ENCODE results near the gene NUDT9. TPM values are rescaled to one million over a fixed set of nuclear protein-coding genes. Genes with fewer than 3 reads are reported as not detected.
A peak's percentile ranks its signal among the peaks of the same experiment; 100 is the strongest.

Gene NUDT9
- total RNA-seq, 1 experiment from 2014 or later: 11.3 TPM

GRCh38 chr4:87462102-87462501, 39.7 kb downstream of the NUDT9 start:
- CTCF ChIA-PET: no interaction called here
- Histone ChIP-seq H3K27ac (ENCODE audit: low read depth, low read length, poor library complexity, severe bottlenecking) (no peak overlapping the region), H3K4me1 (ENCODE audit: insufficient read depth, low read length, poor library complexity, severe bottlenecking) (no peaks in the 10 kb centered on the region), H3K27me3 (replicated peaks; ENCODE audit: insufficient read depth, low read depth, low read length, poor library complexity) (no peaks in the 10 kb centered on the region), H3K36me3 (ENCODE audit: insufficient read depth, low read length, poor library complexity, severe bottlenecking) (no peaks in the 10 kb centered on the region), H3K4me3 (ENCODE audit: low read depth, low read length, poor library complexity, severe bottlenecking) (no peak overlapping the region), H3K9me3 (ENCODE audit: low read depth, low read length, poor library complexity, severe bottlenecking) (no peaks in the 10 kb centered on the region)
- no peak for TF ChIP-seq CTCF (conservative IDR thresholded peaks at IDR 0.05; ENCODE audit: low read depth, low read length)
- TF ChIP-seq EZH2 (IDR thresholded peaks at IDR 0.05; ENCODE audit: borderline replicate concordance, low read depth, low read length, poor library complexity, severe bottlenecking): no peak
- POLR2A ChIA-PET (ENCODE audit: low non-redundant PET): no interaction called here
- no peak for DNase-seq (ENCODE audit: low spot score)
- intact Hi-C loops (cut with micrococcal nuclease; ENCODE audit: unreplicated experiment): loop anchor here (10.0 kb wide), 1 partner anchor 307 kb away; no protein-coding TSS in a partner anchor
- BruUV-seq (replicated peaks): no TSS peak

- no peak for TF ChIP-seq EZH2 (IDR thresholded peaks at IDR 0.05; ENCODE audit: borderline replicate concordance, low read depth, low read length, poor library complexity, severe bottlenecking)
- TF ChIP-seq CTCF (conservative IDR thresholded peaks at IDR 0.05; ENCODE audit: low read depth, low read length): peak; percentile 56
- ChIA-PET POLR2A (ENCODE audit: low non-redundant PET) (no interaction called here), CTCF (no interaction called here)
- no TSS peak for BruUV-seq (replicated peaks)
- intact Hi-C loops (cut with micrococcal nuclease; ENCODE audit: unreplicated experiment): loop anchor here (2.0 to 10.0 kb wide), 4 partner anchors 89 to 311 kb away; no protein-coding TSS in a partner anchor
- Histone ChIP-seq H3K4me1 (ENCODE audit: insufficient read depth, low read length, poor library complexity, severe bottlenecking) (no peaks in the 10 kb centered on the region), H3K9me3 (ENCODE audit: low read depth, low read length, poor library complexity, severe bottlenecking) (no peaks in the 10 kb centered on the region), H3K27me3 (replicated peaks; ENCODE audit: insufficient read depth, low read depth, low read length, poor library complexity) (no peaks in the 10 kb centered on the region), H3K4me3 (ENCODE audit: low read depth, low read length, poor library complexity, severe bottlenecking) (no peak overlapping the region), H3K36me3 (ENCODE audit: insufficient read depth, low read length, poor library complexity, severe bottlenecking) (no peaks in the 10 kb centered on the region), H3K27ac (ENCODE audit: low read depth, low read length, poor library complexity, severe bottlenecking) (no peak overlapping the region)
- DNase-seq (ENCODE audit: low spot score): peak; percentile 29
Observed at GRCh38 chr4:87465739-87466366, 43.5 kb downstream of the NUDT9 start.

- Histone ChIP-seq H3K27ac (ENCODE audit: low read depth, low read length, poor library complexity, severe bottlenecking) (no peak overlapping the region), H3K27me3 (replicated peaks; ENCODE audit: insufficient read depth, low read depth, low read length, poor library complexity) (no peaks in the 10 kb centered on the region), H3K9me3 (ENCODE audit: low read depth, low read length, poor library complexity, severe bottlenecking) (no peaks in the 10 kb centered on the region), H3K4me3 (ENCODE audit: low read depth, low read length, poor library complexity, severe bottlenecking) (no peak overlapping the region), H3K36me3 (ENCODE audit: insufficient read depth, low read length, poor library complexity, severe bottlenecking) (no peaks in the 10 kb centered on the region), H3K4me1 (ENCODE audit: insufficient read depth, low read length, poor library complexity, severe bottlenecking) (no peaks in the 10 kb centered on the region)
- POLR2A ChIA-PET (ENCODE audit: low non-redundant PET): no interaction called here
- no peak for DNase-seq (ENCODE audit: low spot score)
- CTCF ChIA-PET: no interaction called here
- TF ChIP-seq CTCF (conservative IDR thresholded peaks at IDR 0.05; ENCODE audit: low read depth, low read length) (no peak), EZH2 (IDR thresholded peaks at IDR 0.05; ENCODE audit: borderline replicate concordance, low read depth, low read length, poor library complexity, severe bottlenecking) (no peak)
- BruUV-seq (replicated peaks): no TSS peak
- intact Hi-C loops (cut with micrococcal nuclease; ENCODE audit: unreplicated experiment): loop anchor here (5.0 to 10.0 kb wide), 3 partner anchors 92 to 315 kb away; no protein-coding TSS in a partner anchor
Observed at GRCh38 chr4:87469390-87469789, 47.0 kb downstream of the NUDT9 start.
